NB4 (cell line): ENCODE data around the gene NCAM1.

ENCODE experiments used
- DNase-seq: peaks from one replicate; pipeline ENCODE4 v3.0.0; 2010; ENCODE audit warnings: low read depth
- H3K4me3 ChIP-seq: one replicate; pipeline ENCODE4 v1.5.1; 2011; ENCODE audit warnings: mild to moderate bottlenecking, low read depth, low read length, moderate library complexity
- CTCF ChIP-seq: IDR thresholded peaks from one replicate; pipeline ENCODE4 v1.5.1; 2012; ENCODE audit warnings: low read depth, low read length
- MAX ChIP-seq: IDR thresholded peaks from 2 replicates; pipeline ENCODE4 v1.6.1; 2011; ENCODE audit warnings: low read depth, low read length
- MYC ChIP-seq: IDR thresholded peaks from 2 replicates; pipeline ENCODE4 v1.6.1; 2011; ENCODE audit warnings: low read depth, low read length
- POLR2A ChIP-seq: IDR thresholded peaks from 2 replicates; pipeline ENCODE4 v1.6.1; 2011; ENCODE audit warnings: mild to moderate bottlenecking; ENCODE audit not compliant: insufficient read length; ENCODE audit errors: extremely low read depth

Gene NCAM1

GRCh38 chr11:113077379-113077778, 116.2 kb downstream of the NCAM1 start:
- TF ChIP-seq MYC (no peak), POLR2A (no peak), CTCF (no peak), MAX (no peak)
- no peak for DNase-seq
- H3K4me3 ChIP-seq: no peak overlapping the region

- H3K4me3 ChIP-seq: no peak overlapping the region
- TF ChIP-seq CTCF (no peak), POLR2A (no peak), MYC (no peak), MAX (no peak)
- DNase-seq: no peak
Measured at GRCh38 chr11:113082341-113082955, 121.2 kb downstream of the NCAM1 start.

- DNase-seq: no peak
- no peak overlapping the region for H3K4me3 ChIP-seq
- TF ChIP-seq POLR2A (no peak), MYC (no peak), CTCF (no peak), MAX (no peak)
Measured at GRCh38 chr11:113083571-113083970, 122.4 kb downstream of the NCAM1 start.

GRCh38 chr11:113084297-113084696, 123.1 kb downstream of the NCAM1 start:
- no peak for TF ChIP-seq MAX
- TF ChIP-seq CTCF: no peak
- TF ChIP-seq MYC: no peak
- TF ChIP-seq POLR2A: no peak
- H3K4me3 ChIP-seq: no peak overlapping the region
- DNase-seq: no peak

- no peak for DNase-seq
- TF ChIP-seq CTCF (no peak), POLR2A (no peak), MYC (no peak), MAX (no peak)
- H3K4me3 ChIP-seq: no peak overlapping the region
Measured at GRCh38 chr11:113085446-113085845, 124.2 kb downstream of the NCAM1 start.
